ENCODE data around the gene CHMP5. TPM values are rescaled to one million over a fixed set of nuclear protein-coding genes. Genes with fewer than 3 reads are reported as not detected.

CHMP5 gene
- total RNA-seq, 1 donor from 2014 or later, result 44.2 TPM

GRCh38 chr9:33304362-33304761 lies 39.5 kb downstream of the CHMP5 start:
- no peak overlapping the region for H3K4me3 Mint-ChIP-seq
- no peaks in the 10 kb centered on the region for H3K4me1 Mint-ChIP-seq
- no peak for TF ChIP-seq CTCF (conservative IDR thresholded peaks at IDR 0.05)
- H3K9me3 Mint-ChIP-seq, result no peaks in the 10 kb centered on the region
- no peak overlapping the region for H3K27ac Mint-ChIP-seq (ENCODE audit: unreplicated experiment)
- no peak for DNase-seq (ENCODE audit: low read depth, low spot score)
- H3K27me3 Mint-ChIP-seq (ENCODE audit: low read depth), result no peaks in the 10 kb centered on the region
- peaks cover 7% of the 10 kb centered on the region for H3K36me3 Mint-ChIP-seq (ENCODE audit: low read depth)

DNA sequence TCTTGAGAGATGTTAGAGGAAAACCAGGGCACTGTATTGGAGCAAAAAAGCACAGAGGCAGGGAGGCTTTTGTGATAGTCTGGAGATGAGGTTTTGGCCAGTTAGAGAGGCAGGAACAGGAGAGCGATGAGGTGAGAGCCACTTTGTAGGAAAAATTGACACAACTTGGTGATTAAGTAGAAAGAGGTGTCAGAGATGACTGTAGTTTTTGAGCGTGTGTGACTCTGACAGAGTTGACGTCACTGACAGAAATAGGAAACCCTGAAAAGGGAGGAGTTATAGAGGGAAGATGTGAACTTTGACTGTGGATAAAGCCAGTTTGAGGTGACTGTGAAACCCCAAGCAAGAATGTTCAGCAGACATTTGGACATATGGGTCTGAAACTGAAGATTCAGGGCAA lies 41.2 kb downstream of the CHMP5 start:
- TF ChIP-seq CTCF (conservative IDR thresholded peaks at IDR 0.05), result no peak

GRCh38 chr9:33307067-33307466 lies 42.2 kb downstream of the CHMP5 start:
- no peak for DNase-seq (ENCODE audit: low read depth, low spot score)
- Mint-ChIP-seq H3K27me3 (ENCODE audit: low read depth) (no peaks in the 10 kb centered on the region), H3K9me3 (no peaks in the 10 kb centered on the region), H3K36me3 (ENCODE audit: low read depth) (peaks cover 7% of the 10 kb centered on the region), H3K27ac (ENCODE audit: unreplicated experiment) (no peak overlapping the region), H3K4me1 (no peaks in the 10 kb centered on the region), H3K4me3 (no peak overlapping the region)
- no peak for TF ChIP-seq CTCF (conservative IDR thresholded peaks at IDR 0.05)

More for the DNA sequence above, 41.2 kb downstream of the CHMP5 start:
- Mint-ChIP-seq H3K36me3 (ENCODE audit: low read depth) (peaks cover 7% of the 10 kb centered on the region), H3K4me1 (no peaks in the 10 kb centered on the region), H3K9me3 (no peaks in the 10 kb centered on the region), H3K27ac (ENCODE audit: unreplicated experiment) (no peak overlapping the region), H3K4me3 (no peak overlapping the region), H3K27me3 (ENCODE audit: low read depth) (no peaks in the 10 kb centered on the region)
- DNase-seq (ENCODE audit: low read depth, low spot score), result no peak

GRCh38 chr9:33309903-33310302 lies 45.1 kb downstream of the CHMP5 start:
- H3K27me3 Mint-ChIP-seq (ENCODE audit: low read depth), result no peaks in the 10 kb centered on the region
- H3K36me3 Mint-ChIP-seq (ENCODE audit: low read depth), result peaks cover 9% of the 10 kb centered on the region

DNA sequence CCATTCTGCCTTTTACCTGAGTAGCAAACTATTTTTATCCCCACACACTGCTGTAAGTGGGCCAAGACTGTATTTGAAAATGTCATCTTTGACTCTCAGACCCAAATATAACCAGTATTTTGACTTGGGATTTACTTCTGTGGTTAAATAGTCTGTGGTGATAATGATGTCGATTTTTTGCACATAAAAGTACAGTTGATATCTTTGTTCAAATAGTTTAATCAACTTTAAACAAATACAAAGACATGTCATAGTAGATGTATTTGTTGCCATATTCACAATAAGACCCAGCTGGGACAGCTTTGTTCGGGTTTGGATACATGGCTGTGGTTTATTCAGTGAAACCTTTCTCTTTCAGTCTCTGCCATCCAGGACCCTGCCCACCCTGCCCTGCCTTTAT lies 45.9 kb downstream of the CHMP5 start:
- no peaks in the 10 kb centered on the region for H3K27me3 Mint-ChIP-seq (ENCODE audit: low read depth)
- TF ChIP-seq CTCF (conservative IDR thresholded peaks at IDR 0.05), result no peak
- no peaks in the 10 kb centered on the region for H3K9me3 Mint-ChIP-seq
- H3K4me1 Mint-ChIP-seq, result no peaks in the 10 kb centered on the region
- no peak for DNase-seq (ENCODE audit: low read depth, low spot score)
- peaks cover 12% of the 10 kb centered on the region for H3K36me3 Mint-ChIP-seq (ENCODE audit: low read depth)
- H3K27ac Mint-ChIP-seq (ENCODE audit: unreplicated experiment), result no peak overlapping the region
- no peak overlapping the region for H3K4me3 Mint-ChIP-seq

More at GRCh38 chr9:33309903-33310302, 45.1 kb downstream of the CHMP5 start:
- no peaks in the 10 kb centered on the region for H3K9me3 Mint-ChIP-seq
- DNase-seq (ENCODE audit: low read depth, low spot score), result no peak
- H3K4me3 Mint-ChIP-seq, result no peak overlapping the region
- TF ChIP-seq CTCF (conservative IDR thresholded peaks at IDR 0.05), result no peak
- no peak overlapping the region for H3K27ac Mint-ChIP-seq (ENCODE audit: unreplicated experiment)
- no peaks in the 10 kb centered on the region for H3K4me1 Mint-ChIP-seq

DNA sequence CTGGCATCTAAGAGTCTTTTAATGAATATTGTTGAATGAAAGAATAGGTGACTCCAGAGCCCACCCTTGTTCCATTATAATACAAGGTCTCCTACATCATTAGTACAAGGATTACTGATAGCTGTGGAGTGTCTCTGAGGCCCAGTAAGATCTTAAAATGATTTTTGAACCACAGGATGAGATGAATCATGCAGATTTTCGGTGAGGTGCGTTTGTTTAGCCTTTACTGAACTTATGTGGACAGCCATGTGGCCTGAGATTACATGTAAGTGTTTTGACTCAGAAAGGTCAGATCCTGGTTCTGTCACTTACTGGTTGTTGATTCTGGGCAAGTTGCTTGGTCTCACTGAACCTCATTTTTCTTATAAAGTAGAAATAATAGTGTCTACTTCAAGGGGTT lies 47.1 kb downstream of the CHMP5 start:
- no peak overlapping the region for H3K27ac Mint-ChIP-seq (ENCODE audit: unreplicated experiment)
- no peak overlapping the region for H3K4me3 Mint-ChIP-seq
- TF ChIP-seq CTCF (conservative IDR thresholded peaks at IDR 0.05), result no peak
- peaks cover 12% of the 10 kb centered on the region for H3K36me3 Mint-ChIP-seq (ENCODE audit: low read depth)
- H3K9me3 Mint-ChIP-seq, result no peaks in the 10 kb centered on the region
- no peak for DNase-seq (ENCODE audit: low read depth, low spot score)
- H3K4me1 Mint-ChIP-seq, result no peaks in the 10 kb centered on the region
- no peaks in the 10 kb centered on the region for H3K27me3 Mint-ChIP-seq (ENCODE audit: low read depth)

All from neural crest cell (in vitro differentiated cells).